OCI-LY3 (cell line): ENCODE measurements around the gene C1orf116.

Experiments used
- CTCF ChIP-seq: fragments of 200-600, 300-600 bp; sonication (generic); IDR thresholded peaks from 2 replicates; pipeline ENCODE4 v1.5.1; 2014; ENCODE audit warnings: antibody characterized with exemption, low read length, low read depth
- EZH2phosphoT487 ChIP-seq: fragments of 200-600 bp; shearing (Covaris generic); IDR thresholded peaks from 2 replicates; pipeline ENCODE4 v1.6.1; 2018; ENCODE audit warnings: antibody characterized with exemption, mixed run types, low read depth

GRCh38 chr1:207021876-207022596, 10.5 kb downstream of the C1orf116 start:
- no peak for TF ChIP-seq CTCF
- TF ChIP-seq EZH2phosphoT487, result no peak
